Suprapubic skin (tissue), 3 donors: ENCODE results near the gene LAMB2.

Experiments
- POLR2A ChIP-seq, 2 donors: fragments of 450-650 bp; IDR thresholded peaks; one replicate each; pipeline ENCODE4 v1.6.1; 2017; ENCODE audit warnings: antibody characterized with exemption in 2 of 2, mild to moderate bottlenecking in 2 of 2, moderate library complexity in 2 of 2
- TF ChIP-seq, protein P1 (sequence below), 2 donors: fragments of 200-600 bp in 1 of 2; fragments of 450-650 bp in 1 of 2; sonication (generic) in 1 of 2; IDR thresholded peaks; one replicate each; pipeline ENCODE4 v1.5.1; 2016 to 2019; ENCODE audit warnings: antibody characterized with exemption in 2 of 2, mild to moderate bottlenecking in 1 of 2, moderate library complexity in 1 of 2

DNA sequence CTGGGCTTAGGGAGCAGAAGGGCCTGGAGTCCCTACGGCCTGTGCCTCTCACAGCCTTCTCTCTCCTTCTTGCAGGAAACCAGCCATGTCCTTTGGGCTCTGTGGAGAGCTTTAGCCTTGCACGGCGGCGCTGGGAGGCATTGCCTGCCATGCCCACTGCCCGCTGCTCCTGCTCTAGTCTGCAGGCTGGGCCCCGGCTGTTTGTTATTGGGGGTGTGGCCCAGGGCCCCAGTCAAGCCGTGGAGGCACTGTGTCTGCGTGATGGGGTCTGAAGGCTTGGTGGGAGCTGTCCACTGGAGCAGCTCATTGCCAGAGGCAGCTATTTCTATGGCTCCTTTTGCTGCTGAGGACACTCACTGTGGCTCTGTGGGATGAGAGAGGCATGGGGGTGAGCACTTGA is 42.7 kb upstream of the LAMB2 start:
- TF ChIP-seq, protein P1, sequence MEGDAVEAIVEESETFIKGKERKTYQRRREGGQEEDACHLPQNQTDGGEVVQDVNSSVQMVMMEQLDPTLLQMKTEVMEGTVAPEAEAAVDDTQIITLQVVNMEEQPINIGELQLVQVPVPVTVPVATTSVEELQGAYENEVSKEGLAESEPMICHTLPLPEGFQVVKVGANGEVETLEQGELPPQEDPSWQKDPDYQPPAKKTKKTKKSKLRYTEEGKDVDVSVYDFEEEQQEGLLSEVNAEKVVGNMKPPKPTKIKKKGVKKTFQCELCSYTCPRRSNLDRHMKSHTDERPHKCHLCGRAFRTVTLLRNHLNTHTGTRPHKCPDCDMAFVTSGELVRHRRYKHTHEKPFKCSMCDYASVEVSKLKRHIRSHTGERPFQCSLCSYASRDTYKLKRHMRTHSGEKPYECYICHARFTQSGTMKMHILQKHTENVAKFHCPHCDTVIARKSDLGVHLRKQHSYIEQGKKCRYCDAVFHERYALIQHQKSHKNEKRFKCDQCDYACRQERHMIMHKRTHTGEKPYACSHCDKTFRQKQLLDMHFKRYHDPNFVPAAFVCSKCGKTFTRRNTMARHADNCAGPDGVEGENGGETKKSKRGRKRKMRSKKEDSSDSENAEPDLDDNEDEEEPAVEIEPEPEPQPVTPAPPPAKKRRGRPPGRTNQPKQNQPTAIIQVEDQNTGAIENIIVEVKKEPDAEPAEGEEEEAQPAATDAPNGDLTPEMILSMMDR (IDR thresholded peaks at IDR 0.05), result no peak
- TF ChIP-seq POLR2A (IDR thresholded peaks at IDR 0.05), result no peak
